HEK293 (cell line): ENCODE data around the gene CALCOCO1.
A peak's percentile ranks its signal among the peaks of the same experiment; 100 is the strongest.

Experiments
- CTCF ChIA-PET: fragments of 350-600 bp; formaldehyde crosslinking; extraction: SDS; loops from one replicate; lab custom pipeline; 2021; ENCODE audit warnings: antibody characterized with exemption; lab: Yijun Ruan, JAX
- POLR2A ChIA-PET: fragments of 300-600 bp; formaldehyde crosslinking; extraction: SDS; loops from one replicate; lab custom pipeline; 2020; ENCODE audit warnings: antibody characterized with exemption, inconsistent platforms; lab: Yijun Ruan, JAX
- H3K27ac ChIP-seq: fragments of 200-500 bp; sonication (Bioruptor generic); 2 replicates; pipeline ENCODE4 v1.5.1; 2014; ENCODE audit warnings: low read depth, low read length, control low read depth, inconsistent platforms; ENCODE audit errors: extremely low read depth
- H3K36me3 ChIP-seq, 2 experiments: fragments of 200-500 bp in 1 of 2; sonication (Bioruptor generic) in 1 of 2; 1 replicate in 1 of 2; 2 replicates in 1 of 2; pipeline ENCODE4 v1.5.1; 2014 to 2017; ENCODE audit warnings: inconsistent platforms in 2 of 2, low read length in 2 of 2; ENCODE audit not compliant: control insufficient read depth in 2 of 2, insufficient read depth in 1 of 2
- H3K4me1 ChIP-seq: fragments of 200-500 bp; sonication (Bioruptor generic); 2 replicates; pipeline ENCODE4 v1.5.1; 2014; ENCODE audit warnings: mild to moderate bottlenecking, low read length, inconsistent platforms; ENCODE audit not compliant: control insufficient read depth, insufficient read depth
- H3K4me3 ChIP-seq: 2 replicates; pipeline ENCODE4 v1.5.1; 2011; ENCODE audit warnings: low read depth, mild to moderate bottlenecking, control low read depth, low read length, moderate library complexity
- H3K9me3 ChIP-seq: fragments of 200-500 bp; sonication (Bioruptor generic); 2 replicates; pipeline ENCODE4 v1.5.1; 2014; ENCODE audit warnings: low read depth, low read length, inconsistent platforms; ENCODE audit not compliant: control insufficient read depth, insufficient read depth
- BCL11B ChIP-seq: fragments of 450-650 bp; formaldehyde crosslinking; IDR thresholded peaks from 2 replicates; pipeline ENCODE4 v1.5.1; 2016; ENCODE audit warnings: low read depth, missing biosample characterization, missing genetic modification characterization
- GFI1B ChIP-seq: fragments of 450-650 bp; formaldehyde crosslinking; IDR thresholded peaks from 2 replicates; pipeline ENCODE4 v1.5.1; 2016; ENCODE audit warnings: missing biosample characterization, missing genetic modification characterization
- GLIS1 ChIP-seq: fragments of 450-650 bp; formaldehyde crosslinking; IDR thresholded peaks from 2 replicates; pipeline ENCODE4 v1.5.1; 2016; ENCODE audit warnings: missing biosample characterization, missing genetic modification characterization
- HOXA7 ChIP-seq: sonication (generic); formaldehyde crosslinking; IDR thresholded peaks from 2 replicates; pipeline ENCODE4 v1.8.1; 2022; ENCODE audit warnings: missing genetic modification reagents, borderline replicate concordance
- MZF1 ChIP-seq: fragments of 450-650 bp; formaldehyde crosslinking; IDR thresholded peaks from 2 replicates; pipeline ENCODE4 v1.5.1; 2017; ENCODE audit warnings: missing biosample characterization, missing genetic modification characterization, borderline replicate concordance
- OVOL3 ChIP-seq: fragments of 450-650 bp; formaldehyde crosslinking; IDR thresholded peaks from 2 replicates; pipeline ENCODE4 v1.5.1; 2016; ENCODE audit warnings: missing biosample characterization, missing genetic modification characterization
- PBX3 ChIP-seq: sonication (generic); formaldehyde crosslinking; IDR thresholded peaks from 2 replicates; pipeline ENCODE4 v1.8.1; 2022; ENCODE audit warnings: mild to moderate bottlenecking, moderate library complexity, missing genetic modification reagents
- SCRT2 ChIP-seq: fragments of 450-650 bp; formaldehyde crosslinking; IDR thresholded peaks from 2 replicates; pipeline ENCODE4 v1.5.1; 2016; ENCODE audit warnings: missing biosample characterization, missing genetic modification characterization
- ZBTB17 ChIP-seq: fragments of 450-650 bp; formaldehyde crosslinking; IDR thresholded peaks from 2 replicates; pipeline ENCODE4 v1.5.1; 2016; ENCODE audit warnings: missing biosample characterization, missing genetic modification characterization
- ZBTB48 ChIP-seq: fragments of 450-650 bp; formaldehyde crosslinking; IDR thresholded peaks from 2 replicates; pipeline ENCODE4 v1.5.1; 2016; ENCODE audit warnings: missing biosample characterization, missing genetic modification characterization
- ZFHX2 ChIP-seq: fragments of 450-650 bp; formaldehyde crosslinking; conservative IDR thresholded peaks from 2 replicates; pipeline ENCODE4 v1.5.1; 2016; ENCODE audit warnings: missing biosample characterization, missing genetic modification characterization
- ZNF121 ChIP-seq: fragments of 450-650 bp; formaldehyde crosslinking; IDR thresholded peaks from 2 replicates; pipeline ENCODE4 v1.5.1; 2016; ENCODE audit warnings: missing biosample characterization, missing genetic modification characterization
- ZNF133 ChIP-seq: fragments of 450-650 bp; formaldehyde crosslinking; IDR thresholded peaks from 2 replicates; pipeline ENCODE4 v1.5.1; 2016; ENCODE audit warnings: missing biosample characterization, missing genetic modification characterization
- ZNF146 ChIP-seq: fragments of 450-650 bp; formaldehyde crosslinking; IDR thresholded peaks from 2 replicates; pipeline ENCODE4 v1.5.1; 2016; ENCODE audit warnings: missing biosample characterization, missing genetic modification characterization
- ZNF169 ChIP-seq: fragments of 450-650 bp; formaldehyde crosslinking; IDR thresholded peaks from 2 replicates; pipeline ENCODE4 v1.5.1; 2016; ENCODE audit warnings: missing biosample characterization, missing genetic modification characterization
- ZNF335 ChIP-seq: fragments of 450-650 bp; formaldehyde crosslinking; conservative IDR thresholded peaks from 2 replicates; pipeline ENCODE4 v1.5.1; 2016; ENCODE audit warnings: missing biosample characterization, missing genetic modification characterization
- ZNF366 ChIP-seq: fragments of 450-650 bp; formaldehyde crosslinking; conservative IDR thresholded peaks from 2 replicates; pipeline ENCODE4 v1.5.1; 2016; ENCODE audit warnings: missing biosample characterization, missing genetic modification characterization
- ZNF473 ChIP-seq: fragments of 450-650 bp; formaldehyde crosslinking; IDR thresholded peaks from 2 replicates; pipeline ENCODE4 v1.5.1; 2017; ENCODE audit warnings: missing biosample characterization, missing genetic modification characterization
- ZNF488 ChIP-seq: fragments of 450-650 bp; formaldehyde crosslinking; IDR thresholded peaks from 2 replicates; pipeline ENCODE4 v1.5.1; 2016; ENCODE audit warnings: missing biosample characterization, missing genetic modification characterization
- ZNF549 ChIP-seq: fragments of 450-650 bp; IDR thresholded peaks from 2 replicates; pipeline ENCODE4 v1.5.1; 2018; ENCODE audit warnings: missing biosample characterization, missing genetic modification characterization, mild to moderate bottlenecking, inconsistent platforms, moderate library complexity
- ZNF558 ChIP-seq: fragments of 450-650 bp; formaldehyde crosslinking; IDR thresholded peaks from 2 replicates; pipeline ENCODE4 v1.5.1; 2016; ENCODE audit warnings: missing biosample characterization, missing genetic modification characterization
- ZNF571 ChIP-seq: fragments of 450-650 bp; formaldehyde crosslinking; IDR thresholded peaks from 2 replicates; pipeline ENCODE4 v1.5.0; 2017; ENCODE audit warnings: missing biosample characterization, missing genetic modification characterization
- ZNF580 ChIP-seq: fragments of 450-650 bp; formaldehyde crosslinking; IDR thresholded peaks from 2 replicates; pipeline ENCODE4 v1.5.1; 2016; ENCODE audit warnings: missing biosample characterization, missing genetic modification characterization
- ZNF660 ChIP-seq: fragments of 450-650 bp; IDR thresholded peaks from 2 replicates; pipeline ENCODE4 v1.5.1; 2018; ENCODE audit warnings: missing biosample characterization, mild to moderate bottlenecking, missing genetic modification characterization
- ZNF704 ChIP-seq: fragments of 450-650 bp; formaldehyde crosslinking; IDR thresholded peaks from 2 replicates; pipeline ENCODE4 v1.5.1; 2016; ENCODE audit warnings: missing biosample characterization, missing genetic modification characterization
- ZNF791 ChIP-seq: fragments of 450-650 bp; formaldehyde crosslinking; IDR thresholded peaks from 2 replicates; pipeline ENCODE4 v1.5.1; 2016; ENCODE audit warnings: missing biosample characterization, missing genetic modification characterization
- ZSCAN18 ChIP-seq: fragments of 450-650 bp; formaldehyde crosslinking; IDR thresholded peaks from 2 replicates; pipeline ENCODE4 v1.5.1; 2016; ENCODE audit warnings: missing biosample characterization, missing genetic modification characterization

The CALCOCO1 gene

GRCh38 chr12:53751336-53752191 lies 24.3 kb upstream of the CALCOCO1 start, which contains the start of gene CISTR (continued):
- TF ChIP-seq OVOL3 (tag by site-specific recombination) (no peak), BCL11B (tag by site-specific recombination) (no peak)

GRCh38 chr12:53750812-53751335 lies 23.6 kb upstream of the CALCOCO1 start:
- peaks cover 16% of the 10 kb centered on the region for H3K4me1 ChIP-seq
- no peaks in the 10 kb centered on the region for H3K36me3 ChIP-seq
- no peak overlapping the region for H3K27ac ChIP-seq
- H3K9me3 ChIP-seq, result no peaks in the 10 kb centered on the region
- TF ChIP-seq ZBTB48 (no peak), ZFHX2 (tag by site-specific recombination) (peak; percentile 74; the same call in 1 of the 2 replicates)
- ChIA-PET POLR2A (no interaction called here), CTCF (interaction anchor here (3.1 kb wide), 1 partner anchor 48 kb away, joined by 23 read pairs; no protein-coding TSS in a partner anchor)
- H3K4me3 ChIP-seq, result no peak overlapping the region

- ChIA-PET POLR2A (no interaction called here), CTCF (interaction anchor here (3.1 kb wide), 1 partner anchor 47 kb away, joined by 23 read pairs; no protein-coding TSS in a partner anchor)
- Histone ChIP-seq H3K4me1 (peaks cover 12% of the 10 kb centered on the region), H3K9me3 (no peaks in the 10 kb centered on the region), H3K36me3 (no peaks in the 10 kb centered on the region), H3K27ac (no peak overlapping the region), H3K4me3 (no peak overlapping the region)
- TF ChIP-seq GLIS1 (tag by site-specific recombination) (no peak), ZNF791 (tag by site-specific recombination) (no peak), PBX3 (CRISPR knock-in tag) (no peak), ZNF473 (tag by site-specific recombination) (no peak), ZNF146 (no peak), ZNF571 (tag by site-specific recombination) (no peak), ZNF335 (tag by site-specific recombination) (no peak), MZF1 (no peak), ZNF169 (no peak), ZNF549 (tag by site-specific recombination) (no peak), SCRT2 (tag by site-specific recombination) (peak; percentile 96), ZNF558 (tag by site-specific recombination) (no peak), ZSCAN18 (tag by site-specific recombination) (no peak), ZNF660 (tag by site-specific recombination) (no peak), HOXA7 (no peak), ZNF580 (tag by site-specific recombination) (no peak), ZNF704 (tag by site-specific recombination) (no peak), ZNF133 (tag by site-specific recombination) (no peak), ZNF488 (tag by site-specific recombination) (no peak), ZNF121 (tag by site-specific recombination) (no peak), ZBTB17 (tag by site-specific recombination) (peak; percentile 49; the same call in 1 of the 2 replicates), GFI1B (tag by site-specific recombination) (no peak), ZNF366 (tag by site-specific recombination) (no peak)
These were observed 22.9 kb upstream of the CALCOCO1 start for GRCh38 chr12:53749986-53750811.
